Mucosa of descending colon (tissue), 3 donors: ENCODE data around the gene LRCH3. TPM values are rescaled to one million over a fixed set of nuclear protein-coding genes. Genes with fewer than 3 reads are reported as not detected.

Experiments used
- ATAC-seq: fragments of 200-7000 bp; cut with Tn5 transposase; one replicate; pipeline ENCODE4 v1.9.1; 2020; ENCODE audit warnings: mild to moderate bottlenecking, moderate library complexity
- DNase-seq, 3 donors: peaks; one replicate each; pipeline ENCODE4 v3.0.0-alpha.2; 2020
- H3K36me3 ChIP-seq: fragments of 200-600 bp; one replicate; pipeline ENCODE4 v1.8.0; 2021; ENCODE audit warnings: low read depth, mild to moderate bottlenecking
- H3K4me1 ChIP-seq: fragments of 200-600 bp; one replicate; pipeline ENCODE4 v1.8.0; 2021; ENCODE audit warnings: low read depth, mild to moderate bottlenecking
- H3K4me3 ChIP-seq: fragments of 200-600 bp; one replicate; pipeline ENCODE4 v1.8.0; 2021; ENCODE audit warnings: mild to moderate bottlenecking
- H3K9me3 ChIP-seq: fragments of 200-600 bp; one replicate; pipeline ENCODE4 v1.8.0; 2021; ENCODE audit warnings: mild to moderate bottlenecking
- intact Hi-C, 2 donors: fragments of 100-400 bp; cut with DNase I in 1 of 2; cut with micrococcal nuclease in 1 of 2; formaldehyde crosslinking; loops; one replicate each; pipeline versions ENCODE4 v1.11.0 to v1.11.1; 2022; cut with DNase I, micrococcal nuclease
- total RNA-seq, 3 donors: library from RNA; stranded (reverse); fragmentation: NEBNext Ultra II Directional in 2 of 3; extraction: Animal tissue kit (Norgen Biotek cat#: 25700) in 2 of 3; gene quantifications; one replicate each; pipeline versions ENCODE4 v1.2.1 to v1.2.4, GENCODE V29; 2021 to 2023
- TF ChIP-seq, protein P1 (sequence below): fragments of 200-600 bp; IDR thresholded peaks from one replicate; pipeline ENCODE4 v1.8.0; 2022; ENCODE audit warnings: antibody characterized with exemption, mild to moderate bottlenecking
- donor health status: DM: no; HTN: no; CAD: no; lungs with moderate emphysema.
- donor health status: DM: no; HTN: no; CAD: no.
- donor health status: DM: no; HTN: yes; CAD: no.

Gene LRCH3
- total RNA-seq, 3 donors from 2014 or later, result 33.3 to 57.6 (median 46.0) TPM

DNA sequence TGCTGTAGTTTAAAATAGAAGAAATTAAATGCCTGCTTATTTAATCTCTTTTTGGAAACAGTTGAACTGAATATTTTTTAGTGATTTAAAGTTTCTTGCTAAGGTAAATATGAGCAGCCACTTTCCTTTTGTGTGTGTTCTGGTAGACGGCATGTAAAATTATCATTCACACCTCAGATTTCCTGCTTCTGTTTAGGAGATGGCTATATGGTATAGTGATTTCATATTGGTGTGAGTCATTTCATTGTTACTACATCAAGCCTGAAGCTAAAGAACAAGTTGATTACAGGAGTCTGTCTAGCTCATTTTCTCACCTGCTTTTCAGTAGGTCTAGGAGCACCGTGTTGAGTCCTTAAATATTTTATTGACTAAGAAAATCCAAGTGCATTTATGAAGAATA lies 2.2 kb downstream of the LRCH3 start:
- H3K4me3 ChIP-seq, result no peak overlapping the region
- TF ChIP-seq, protein P1, sequence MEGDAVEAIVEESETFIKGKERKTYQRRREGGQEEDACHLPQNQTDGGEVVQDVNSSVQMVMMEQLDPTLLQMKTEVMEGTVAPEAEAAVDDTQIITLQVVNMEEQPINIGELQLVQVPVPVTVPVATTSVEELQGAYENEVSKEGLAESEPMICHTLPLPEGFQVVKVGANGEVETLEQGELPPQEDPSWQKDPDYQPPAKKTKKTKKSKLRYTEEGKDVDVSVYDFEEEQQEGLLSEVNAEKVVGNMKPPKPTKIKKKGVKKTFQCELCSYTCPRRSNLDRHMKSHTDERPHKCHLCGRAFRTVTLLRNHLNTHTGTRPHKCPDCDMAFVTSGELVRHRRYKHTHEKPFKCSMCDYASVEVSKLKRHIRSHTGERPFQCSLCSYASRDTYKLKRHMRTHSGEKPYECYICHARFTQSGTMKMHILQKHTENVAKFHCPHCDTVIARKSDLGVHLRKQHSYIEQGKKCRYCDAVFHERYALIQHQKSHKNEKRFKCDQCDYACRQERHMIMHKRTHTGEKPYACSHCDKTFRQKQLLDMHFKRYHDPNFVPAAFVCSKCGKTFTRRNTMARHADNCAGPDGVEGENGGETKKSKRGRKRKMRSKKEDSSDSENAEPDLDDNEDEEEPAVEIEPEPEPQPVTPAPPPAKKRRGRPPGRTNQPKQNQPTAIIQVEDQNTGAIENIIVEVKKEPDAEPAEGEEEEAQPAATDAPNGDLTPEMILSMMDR, result no peak
- ATAC-seq, result peak; percentile 62
- DNase-seq, result no peak
- intact Hi-C loops, result no loop called here
- H3K36me3 ChIP-seq, result no peaks in the 10 kb centered on the region
- peaks cover 12% of the 10 kb centered on the region for H3K4me1 ChIP-seq
- no peaks in the 10 kb centered on the region for H3K9me3 ChIP-seq

DNA sequence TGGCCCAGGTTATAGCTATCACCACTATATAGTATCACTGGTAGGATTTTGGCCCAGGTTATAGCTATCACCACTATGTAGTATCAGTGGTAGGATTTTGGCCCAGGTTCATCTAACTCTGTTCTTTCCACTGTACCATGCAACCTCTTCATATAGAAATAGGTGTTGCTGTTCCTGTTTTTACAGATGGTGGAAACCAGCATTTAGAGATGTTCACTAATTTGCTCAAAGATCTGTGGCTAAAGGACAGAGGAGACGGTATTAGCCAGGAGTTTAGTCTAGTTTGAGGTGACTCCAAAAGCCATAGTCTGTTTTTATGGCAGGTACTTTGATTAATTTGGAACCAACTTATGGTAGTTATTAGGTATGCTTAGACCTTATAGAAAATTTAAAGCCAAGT lies 3.1 kb downstream of the LRCH3 start:
- TF ChIP-seq, protein P1, result no peak
- DNase-seq (no peak), ATAC-seq (no peak)
- Histone ChIP-seq H3K36me3 (no peaks in the 10 kb centered on the region), H3K9me3 (no peaks in the 10 kb centered on the region), H3K4me1 (peaks cover 12% of the 10 kb centered on the region), H3K4me3 (no peak overlapping the region)
- intact Hi-C loops, result no loop called here

- intact Hi-C loops, result no loop called here
- H3K9me3 ChIP-seq, result no peaks in the 10 kb centered on the region
- H3K36me3 ChIP-seq, result no peaks in the 10 kb centered on the region
- TF ChIP-seq, protein P1, result no peak
- H3K4me1 ChIP-seq, result peaks cover 12% of the 10 kb centered on the region
- no peak overlapping the region for H3K4me3 ChIP-seq
- ATAC-seq (no peak), DNase-seq (no peak)
These were observed 4.1 kb downstream of the LRCH3 start for GRCh38 chr3:197795200-197795599.

GRCh38 chr3:197796087-197796486 lies 5.0 kb downstream of the LRCH3 start:
- ATAC-seq (no peak), DNase-seq (no peak)
- Histone ChIP-seq H3K36me3 (no peaks in the 10 kb centered on the region), H3K4me1 (peaks cover 15% of the 10 kb centered on the region), H3K4me3 (no peak overlapping the region), H3K9me3 (no peaks in the 10 kb centered on the region)
- intact Hi-C loops, result no loop called here
- TF ChIP-seq, protein P1, result no peak

- intact Hi-C loops, result no loop called here
- TF ChIP-seq, protein P1, result no peak
These were observed 7.8 kb downstream of the LRCH3 start for GRCh38 chr3:197798863-197799262.

DNA sequence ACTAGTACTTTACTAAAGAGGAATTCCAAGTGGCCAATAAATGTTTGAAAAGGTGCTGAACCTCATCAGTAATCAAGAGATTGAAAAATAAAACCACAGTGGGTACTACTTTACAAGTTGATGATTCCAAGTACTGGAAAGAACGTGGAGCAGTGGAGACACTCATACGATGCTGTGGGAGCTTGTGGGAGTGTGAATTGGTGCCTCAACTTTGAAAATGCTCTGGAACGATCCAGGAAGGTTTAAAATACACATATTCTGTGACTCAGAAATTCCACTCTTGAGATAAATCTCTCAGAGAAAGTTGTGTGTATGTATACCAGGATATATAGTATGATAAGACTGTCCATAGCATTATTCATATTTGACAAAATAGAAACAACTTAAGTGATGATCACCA lies 9.3 kb downstream of the LRCH3 start:
- H3K4me1 ChIP-seq, result peaks cover 3% of the 10 kb centered on the region
- TF ChIP-seq, protein P1, result no peak
- no peak for DNase-seq

More at GRCh38 chr3:197798863-197799262, 7.8 kb downstream of the LRCH3 start:
- DNase-seq (no peak), ATAC-seq (no peak)
- Histone ChIP-seq H3K4me3 (no peak overlapping the region), H3K9me3 (no peaks in the 10 kb centered on the region), H3K4me1 (peaks cover 3% of the 10 kb centered on the region), H3K36me3 (no peaks in the 10 kb centered on the region)

More for the DNA sequence above, 9.3 kb downstream of the LRCH3 start:
- ATAC-seq, result no peak
- H3K4me3 ChIP-seq, result no peak overlapping the region
- H3K36me3 ChIP-seq, result no peaks in the 10 kb centered on the region
- H3K9me3 ChIP-seq, result no peaks in the 10 kb centered on the region
- intact Hi-C loops, result no loop called here
